NCI-H1436 treated with DMSO at 0.1 percent for 48 hours (cell line): ENCODE data around the gene NCK1.
"Not testable (repeated sequence)": the region's sequence is repeated elsewhere in the genome, so short reads cannot be mapped to it uniquely, and the experiment has no call there.

Experiments used
- DNase-seq: peaks from one replicate; lab custom pipeline; 2025; lab: John Stamatoyannopoulos, UW

The NCK1 gene

GRCh38 chr3:136949146-136949545, 87.1 kb downstream of the NCK1 start:
- DNase-seq = no peak

- DNase-seq = no peak
These were observed 87.7 kb downstream of the NCK1 start for GRCh38 chr3:136949708-136950107.

GRCh38 chr3:136950623-136951022, 88.6 kb downstream of the NCK1 start:
- DNase-seq = no peak

- DNase-seq = no peak
These were observed 90.3 kb downstream of the NCK1 start for GRCh38 chr3:136952292-136952691.

GRCh38 chr3:136954251-136954650, 92.2 kb downstream of the NCK1 start:
- no peak for DNase-seq

GRCh38 chr3:136954980-136955780, 93.2 kb downstream of the NCK1 start:
- no peak for DNase-seq

GRCh38 chr3:136955813-136956212, 93.8 kb downstream of the NCK1 start:
- no peak for DNase-seq

- no peak for DNase-seq
These were observed 95.0 kb downstream of the NCK1 start for GRCh38 chr3:136956971-136957370.

GRCh38 chr3:136957751-136958288, 95.8 kb downstream of the NCK1 start, which contains the start of gene IL20RB:
Gene IL20RB (plus strand): TSS chr3:136957983. CDS start chr3:136958114, 131 bp downstream.
- no peak for DNase-seq

GRCh38 chr3:136958939-136959338, 96.9 kb downstream of the NCK1 start:
- DNase-seq = no peak

- no peak for DNase-seq
These were observed 97.6 kb downstream of the NCK1 start for GRCh38 chr3:136959599-136959998.

GRCh38 chr3:136960838-136961836, 99.1 kb downstream of the NCK1 start:
- no peak for DNase-seq

- DNase-seq = no peak
These were observed 100.9 kb downstream of the NCK1 start for GRCh38 chr3:136962927-136963326.

GRCh38 chr3:136969539-136969938, 107.5 kb downstream of the NCK1 start:
- DNase-seq = not testable (repeated sequence)

- no peak for DNase-seq
These were observed 111.3 kb downstream of the NCK1 start for GRCh38 chr3:136973352-136973751.

GRCh38 chr3:136974670-136975069, 112.7 kb downstream of the NCK1 start:
- DNase-seq = no peak

GRCh38 chr3:136979204-136979603, 117.2 kb downstream of the NCK1 start:
- no peak for DNase-seq

GRCh38 chr3:136979684-136980083, 117.7 kb downstream of the NCK1 start:
- no peak for DNase-seq

GRCh38 chr3:136982033-136982432, 120.0 kb downstream of the NCK1 start:
- DNase-seq = no peak

- DNase-seq = no peak
These were observed 120.6 kb downstream of the NCK1 start for GRCh38 chr3:136982520-136983138.

GRCh38 chr3:136984837-136985236, 122.8 kb downstream of the NCK1 start:
- DNase-seq = no peak

- not testable (repeated sequence) for DNase-seq
These were observed 125.5 kb downstream of the NCK1 start for GRCh38 chr3:136987398-136987980.
